Stimulated activated naive B cell treated with anti-CD40 and anti-IgM and Interleukin-4, amounts not matched to agents 10 μg/mL and 1 μg/mL and 100 μg/mL, for 72 hours (primary cell): Measurements from ENCODE around the gene CNTNAP1.
"Not testable (repeated sequence)": the region's sequence is repeated elsewhere in the genome, so short reads cannot be mapped to it uniquely, and the experiment has no call there.

Experiments
- ATAC-seq, 2 donors: fragments of 150-1000 bp; cut with Tn5 transposase; replicated peaks; 2 replicates each; pipeline ENCODE4 v1.10.0; 2021; ENCODE audit warnings: moderate library complexity in 1 of 2
- DNase-seq: peaks from one replicate; pipeline ENCODE4 v3.0.0; 2021
- H3K27ac Mint-ChIP-seq: one replicate; pipeline ENCODE4 v1.8.0; 2022; ENCODE audit warnings: mild to moderate bottlenecking, mixed read lengths
- H3K27me3 Mint-ChIP-seq, 2 donors: one replicate each; pipeline ENCODE4 v1.8.0; 2022; ENCODE audit warnings: mixed read lengths in 2 of 2
- H3K36me3 Mint-ChIP-seq, 2 donors: one replicate each; pipeline ENCODE4 v1.8.0; 2022; ENCODE audit warnings: mixed read lengths in 2 of 2, mild to moderate bottlenecking in 1 of 2
- H3K4me1 Mint-ChIP-seq, 2 donors: one replicate each; pipeline ENCODE4 v1.8.0; 2022; ENCODE audit warnings: mixed read lengths in 2 of 2, mild to moderate bottlenecking in 1 of 2
- H3K4me3 Mint-ChIP-seq, 2 donors: one replicate each; pipeline ENCODE4 v1.8.0; 2022; ENCODE audit warnings: mild to moderate bottlenecking in 2 of 2, mixed read lengths in 2 of 2, moderate library complexity in 1 of 2
- H3K9me3 Mint-ChIP-seq, 2 donors: one replicate each; pipeline ENCODE4 v1.8.0; 2022; ENCODE audit warnings: mixed read lengths in 2 of 2, mild to moderate bottlenecking in 1 of 2

CNTNAP1 gene

GRCh38 chr17:42660692-42661345 is 21.5 kb upstream of the CNTNAP1 start:
- ATAC-seq (no peak), DNase-seq (no peak)
- Mint-ChIP-seq H3K4me1 (peaks cover 15 to 36% of the 10 kb centered on the region in 2 donors), H3K27ac (no peak overlapping the region), H3K9me3 (peaks cover 0 to 5% of the 10 kb centered on the region in 2 donors), H3K27me3 (peaks cover 14 to 16% of the 10 kb centered on the region in 2 donors), H3K36me3 (peaks cover 9 to 26% of the 10 kb centered on the region in 2 donors), H3K4me3 (no peak overlapping the region)

GRCh38 chr17:42665581-42666001 is 16.7 kb upstream of the CNTNAP1 start:
- H3K9me3 Mint-ChIP-seq, result no peaks in the 10 kb centered on the region
- peaks cover 25 to 41% of the 10 kb centered on the region in 2 donors for H3K36me3 Mint-ChIP-seq

GRCh38 chr17:42666126-42666525 is 16.2 kb upstream of the CNTNAP1 start:
- H3K9me3 Mint-ChIP-seq, H3K4me3 Mint-ChIP-seq: not testable (repeated sequence)
- peaks cover 27 to 40% of the 10 kb centered on the region in 2 donors for H3K36me3 Mint-ChIP-seq

More at GRCh38 chr17:42665581-42666001, 16.7 kb upstream of the CNTNAP1 start:
- ATAC-seq (no peak), DNase-seq (no peak)
- H3K4me1 Mint-ChIP-seq, result peaks cover 6 to 11% of the 10 kb centered on the region in 2 donors
- no peak overlapping the region for H3K4me3 Mint-ChIP-seq
- H3K27ac Mint-ChIP-seq, result no peak overlapping the region
- H3K27me3 Mint-ChIP-seq, result peaks cover 20% of the 10 kb centered on the region in 2 donors

GRCh38 chr17:42667088-42667951 is 15.0 kb upstream of the CNTNAP1 start:
- DNase-seq, result no peak
- Mint-ChIP-seq H3K9me3 (no peaks in the 10 kb centered on the region), H3K27me3 (peaks cover 28 to 36% of the 10 kb centered on the region in 2 donors), H3K4me1 (peaks cover 17 to 19% of the 10 kb centered on the region in 2 donors), H3K27ac (no peak overlapping the region), H3K36me3 (peaks cover 27 to 35% of the 10 kb centered on the region in 2 donors), H3K4me3 (no peak overlapping the region)
- ATAC-seq, result no peak

More at GRCh38 chr17:42666126-42666525, 16.2 kb upstream of the CNTNAP1 start:
- H3K27me3 Mint-ChIP-seq, result peaks cover 23 to 25% of the 10 kb centered on the region in 2 donors
- ATAC-seq, DNase-seq, H3K27ac Mint-ChIP-seq: not testable (repeated sequence)
- peaks cover 11 to 13% of the 10 kb centered on the region in 2 donors for H3K4me1 Mint-ChIP-seq

- H3K4me1 Mint-ChIP-seq, result peaks cover 22 to 29% of the 10 kb centered on the region in 2 donors
- H3K36me3 Mint-ChIP-seq, result peaks cover 25 to 27% of the 10 kb centered on the region in 2 donors
- no peak overlapping the region for H3K27ac Mint-ChIP-seq
- H3K27me3 Mint-ChIP-seq, result peaks cover 35 to 56% of the 10 kb centered on the region in 2 donors
- no peak for ATAC-seq
- peak overlapping the region; percentile 10 to 49 for H3K4me3 Mint-ChIP-seq
- DNase-seq, result no peak
- H3K9me3 Mint-ChIP-seq, result no peaks in the 10 kb centered on the region
Measured at GRCh38 chr17:42669705-42669976, 12.7 kb upstream of the CNTNAP1 start.

- Mint-ChIP-seq H3K27me3 (peaks cover 41 to 61% of the 10 kb centered on the region in 2 donors), H3K4me1 (peaks cover 26 to 34% of the 10 kb centered on the region in 2 donors), H3K4me3 (peak overlapping the region; percentile 83 to 84), H3K27ac (peak overlapping the region; percentile 89), H3K36me3 (peaks cover 25 to 26% of the 10 kb centered on the region in 2 donors), H3K9me3 (no peaks in the 10 kb centered on the region)
- ATAC-seq (peak; percentile 78 to 80), DNase-seq (peak; percentile 49)
Measured at GRCh38 chr17:42669977-42670788, 12.1 kb upstream of the CNTNAP1 start.

GRCh38 chr17:42670789-42671657 is 11.3 kb upstream of the CNTNAP1 start:
- Mint-ChIP-seq H3K4me1 (peaks cover 26 to 41% of the 10 kb centered on the region in 2 donors), H3K4me3 (peak overlapping the region; percentile 83 to 84), H3K9me3 (no peaks in the 10 kb centered on the region), H3K27ac (no peak overlapping the region), H3K36me3 (peaks cover 16 to 18% of the 10 kb centered on the region in 2 donors), H3K27me3 (peaks cover 37 to 60% of the 10 kb centered on the region in 2 donors)
- DNase-seq (no peak), ATAC-seq (no peak)

- Mint-ChIP-seq H3K27ac (no peak overlapping the region), H3K4me1 (peaks cover 31 to 51% of the 10 kb centered on the region in 2 donors), H3K36me3 (peaks cover 6 to 9% of the 10 kb centered on the region in 2 donors), H3K27me3 (peaks cover 41 to 69% of the 10 kb centered on the region in 2 donors), H3K9me3 (no peaks in the 10 kb centered on the region), H3K4me3 (peak overlapping the region in 1 of 2 donors; percentile 45)
- ATAC-seq (no peak), DNase-seq (no peak)
Measured at GRCh38 chr17:42672038-42672437, 10.3 kb upstream of the CNTNAP1 start.

GRCh38 chr17:42673266-42673884 is 9.0 kb upstream of the CNTNAP1 start:
- H3K4me3 Mint-ChIP-seq, result no peak overlapping the region
- no peak overlapping the region for H3K27ac Mint-ChIP-seq
- H3K4me1 Mint-ChIP-seq, result peaks cover 35 to 65% of the 10 kb centered on the region in 2 donors
- no peaks in the 10 kb centered on the region for H3K9me3 Mint-ChIP-seq
- ATAC-seq, result no peak
- peaks cover 6 to 8% of the 10 kb centered on the region in 2 donors for H3K36me3 Mint-ChIP-seq
- no peak for DNase-seq
- peaks cover 42 to 69% of the 10 kb centered on the region in 2 donors for H3K27me3 Mint-ChIP-seq

- peaks cover 3 to 6% of the 10 kb centered on the region in 2 donors for H3K36me3 Mint-ChIP-seq
- H3K9me3 Mint-ChIP-seq, result no peaks in the 10 kb centered on the region
- peaks cover 36 to 68% of the 10 kb centered on the region in 2 donors for H3K27me3 Mint-ChIP-seq
- DNase-seq, result peak; percentile 44
- H3K4me1 Mint-ChIP-seq, result peaks cover 37 to 72% of the 10 kb centered on the region in 2 donors
- peak overlapping the region; percentile 65 to 75 for H3K4me3 Mint-ChIP-seq
- peak in 1 of 2 donors; percentile 19 for ATAC-seq
- H3K27ac Mint-ChIP-seq, result peak overlapping the region; percentile 62
Measured at GRCh38 chr17:42673885-42674754, 8.2 kb upstream of the CNTNAP1 start.

- ATAC-seq (no peak), DNase-seq (no peak)
- H3K27ac Mint-ChIP-seq, result peak overlapping the region; percentile 62
- H3K4me3 Mint-ChIP-seq, result peak overlapping the region in 1 of 2 donors; percentile 32
- peaks cover 1 to 6% of the 10 kb centered on the region in 2 donors for H3K36me3 Mint-ChIP-seq
- H3K9me3 Mint-ChIP-seq, result peaks cover 0 to under 1% of the 10 kb centered on the region in 2 donors
- peaks cover 34 to 79% of the 10 kb centered on the region in 2 donors for H3K4me1 Mint-ChIP-seq
- peaks cover 33 to 64% of the 10 kb centered on the region in 2 donors for H3K27me3 Mint-ChIP-seq
Measured at GRCh38 chr17:42674755-42675347, 7.5 kb upstream of the CNTNAP1 start.
